ENCODE results near the gene RHO.

GRCh38 chr3:129564981-129565644, 36.7 kb downstream of the RHO start:
- no peak for TF ChIP-seq EZH2 (IDR thresholded peaks at IDR 0.05; ENCODE audit: borderline replicate concordance)
- no peak for TF ChIP-seq CTCF (IDR thresholded peaks at IDR 0.05; ENCODE audit: poor library complexity)
- no peak for TF ChIP-seq EZH2phosphoT487 (IDR thresholded peaks at IDR 0.05; ENCODE audit: low read depth, severe bottlenecking, unreplicated experiment)
